Endothelial cell of umbilical vein (primary cell): ENCODE measurements around the gene ZNF319. TPM values are rescaled to one million over a fixed set of nuclear protein-coding genes. Genes with fewer than 3 reads are reported as not detected.

Experiments used
- BruUV-seq: library from RNA; stranded (reverse); fragments of 400-500 nt; replicated peaks from 2 replicates; lab custom pipeline; 2021; lab: Mats Ljungman, UMichigan
- CTCF ChIA-PET: fragments of 300-600, 350-600 bp; sonication (Branson Sonifier 250); formaldehyde crosslinking; loops from one replicate; lab custom pipeline; 2021; ENCODE audit warnings: antibody characterized with exemption, inconsistent platforms; lab: Charles Lee
- POLR2A ChIA-PET: fragments of 300-600, 350-600 bp; sonication (Branson Sonifier 250); formaldehyde crosslinking; loops from one replicate; lab custom pipeline; 2021; ENCODE audit warnings: antibody characterized with exemption, inconsistent platforms; lab: Charles Lee
- DNase-seq: peaks from one replicate; pipeline ENCODE4 v3.0.0-alpha.2; 2011; ENCODE audit warnings: low read depth, low spot score
- FAIRE-seq: peaks from 2 replicates; lab custom pipeline; 2011; peaks lifted over from hg19 to GRCh38; lab: Jason Lieb, UNC
- H2AFZ ChIP-seq: 2 replicates; pipeline ENCODE4 v1.6.0; 2012; ENCODE audit warnings: low read depth, low read length, control low read depth, inconsistent platforms
- H3K27ac ChIP-seq: 2 replicates; pipeline ENCODE4 v1.5.1; 2011; ENCODE audit warnings: low read depth, mild to moderate bottlenecking, control low read depth, low read length, moderate library complexity; ENCODE audit not compliant: insufficient read depth
- H3K27me3 ChIP-seq, 2 experiments: 2 replicates each; pipeline versions ENCODE4 v1.6.0 to v1.6.1; 2011; ENCODE audit warnings: low read length in 2 of 2, mixed read lengths in 1 of 2; ENCODE audit not compliant: control insufficient read depth in 2 of 2, insufficient read depth in 2 of 2
- H3K36me3 ChIP-seq, 2 experiments: 2 replicates in 1 of 2; 3 replicates in 1 of 2; pipeline ENCODE4 v1.5.1; 2011; ENCODE audit warnings: low read length in 2 of 2, mild to moderate bottlenecking in 1 of 2, moderate library complexity in 1 of 2; ENCODE audit not compliant: control insufficient read depth in 2 of 2, insufficient read depth in 2 of 2; ENCODE audit errors: extremely low read depth in 1 of 2
- H3K4me1 ChIP-seq: 3 replicates; pipeline ENCODE4 v1.5.1; 2011; ENCODE audit warnings: mild to moderate bottlenecking, low read length; ENCODE audit not compliant: control insufficient read depth, insufficient read depth; ENCODE audit errors: extremely low read depth
- H3K4me2 ChIP-seq: 2 replicates; pipeline ENCODE4 v1.6.1; 2011; ENCODE audit warnings: low read length, control low read depth, mixed read lengths; ENCODE audit not compliant: insufficient read depth
- H3K4me3 ChIP-seq, 3 experiments: fragments of 200-600 bp in 1 of 3; sonication (generic), shearing (Covaris generic) in 1 of 3; replicated peaks in 1 of 3; 2 replicates each; pipeline ENCODE4 v1.5.1; 2011 to 2016; ENCODE audit warnings: control low read depth in 3 of 3, low read length in 3 of 3, mild to moderate bottlenecking in 2 of 3, inconsistent platforms in 1 of 3, low read depth in 1 of 3, moderate library complexity in 1 of 3; ENCODE audit not compliant: insufficient read depth in 1 of 3
- H3K79me2 ChIP-seq: 2 replicates; pipeline ENCODE4 v1.6.0; 2012; ENCODE audit warnings: low read length, inconsistent platforms; ENCODE audit not compliant: control insufficient read depth, insufficient read depth
- H3K9ac ChIP-seq: replicated peaks from 2 replicates; pipeline ENCODE3; 2011; ENCODE audit warnings: low read length, control low read depth; ENCODE audit not compliant: insufficient read depth; ENCODE audit errors: extremely low read depth
- H3K9me1 ChIP-seq: replicated peaks from 3 replicates; pipeline ENCODE4 v1.6.0; 2011; ENCODE audit warnings: mild to moderate bottlenecking, low read length; ENCODE audit not compliant: control insufficient read depth, insufficient read depth; ENCODE audit errors: extremely low read depth
- H3K9me3 ChIP-seq: replicated peaks from 2 replicates; pipeline ENCODE4 v1.5.1; 2012; ENCODE audit warnings: low read length, inconsistent platforms; ENCODE audit not compliant: control insufficient read depth, insufficient read depth
- H4K20me1 ChIP-seq: replicated peaks from 2 replicates; pipeline ENCODE3; 2011; ENCODE audit warnings: mild to moderate bottlenecking, low read length; ENCODE audit not compliant: control insufficient read depth, insufficient read depth; ENCODE audit errors: extremely low read depth
- CTCF ChIP-seq, 2 donors: IDR thresholded peaks; 1 replicate in 1 of 2; 2 replicates in 1 of 2; pipeline ENCODE4 v1.5.1; 2011; ENCODE audit warnings: low read length in 2 of 2, mild to moderate bottlenecking in 2 of 2, moderate library complexity in 2 of 2, control low read depth in 1 of 2, inconsistent platforms in 1 of 2, low read depth in 1 of 2; ENCODE audit not compliant: insufficient read depth in 1 of 2; ENCODE audit errors: extremely low read depth in 1 of 2
- EZH2 ChIP-seq: IDR thresholded peaks from 2 replicates; pipeline ENCODE4 v1.6.1; 2012; ENCODE audit warnings: borderline replicate concordance, low read depth, mild to moderate bottlenecking, moderate library complexity, low read length, inconsistent platforms; ENCODE audit not compliant: severe bottlenecking
- FOS ChIP-seq: IDR thresholded peaks from 2 replicates; pipeline ENCODE4 v1.6.1; 2011; ENCODE audit warnings: mild to moderate bottlenecking, low read length, moderate library complexity, borderline replicate concordance; ENCODE audit not compliant: insufficient read depth
- GATA2 ChIP-seq: IDR thresholded peaks from 2 replicates; pipeline ENCODE4 v1.7.0; 2011; ENCODE audit warnings: low read depth, mild to moderate bottlenecking, moderate library complexity, mixed read lengths, low read length; ENCODE audit not compliant: insufficient read length, insufficient read depth
- JUN ChIP-seq: IDR thresholded peaks from 2 replicates; pipeline ENCODE4 v1.6.1; 2011; ENCODE audit warnings: borderline replicate concordance, low read depth; ENCODE audit not compliant: insufficient read length, insufficient read depth
- MAX ChIP-seq: IDR thresholded peaks from 2 replicates; pipeline ENCODE4 v1.6.1; 2011; ENCODE audit not compliant: insufficient read depth, insufficient read length
- MYC ChIP-seq: IDR thresholded peaks from one replicate; pipeline ENCODE4 v1.6.1; 2011; ENCODE audit warnings: mild to moderate bottlenecking, low read depth, low read length
- POLR2A ChIP-seq: IDR thresholded peaks from 2 replicates; pipeline ENCODE4 v1.6.1; 2012; ENCODE audit warnings: low read depth, mild to moderate bottlenecking, control low read depth, low read length
- POLR2AphosphoS5 ChIP-seq: IDR thresholded peaks from 2 replicates; pipeline ENCODE4 v1.6.1; 2012; ENCODE audit warnings: low read depth, mild to moderate bottlenecking, control low read depth, low read length, moderate library complexity; ENCODE audit not compliant: insufficient read depth
- dilution Hi-C: fragments of 300-500 bp; cut with MboI; formaldehyde crosslinking; loops from one replicate; pipeline ENCODE4 v1.15.0; 2019; ENCODE audit warnings: low sequenced_read_pairs; ENCODE audit not compliant: extremely low pct_ligation_motif_present
- intact Hi-C: fragments of 100-400 bp; cut with micrococcal nuclease; formaldehyde crosslinking; loops from one replicate; pipeline ENCODE4 v1.10.0; 2022
- polyA plus RNA-seq, 4 experiments: library from polyadenylated mRNA; depleted of rRNA in 3 of 4; stranded (reverse) in 3 of 4; unstranded in 1 of 4; fragments of >200 nt; gene quantifications; 2 replicates each; pipeline versions ENCODE4 v1.2.1 to v1.2.3, GENCODE V29; 2011 to 2012; ENCODE audit warnings: missing spikeins in 1 of 4
- total RNA-seq: library from RNA; stranded (reverse); gene quantifications from 2 replicates; pipeline ENCODE4 v1.2.3, GENCODE V29; 2021

Gene ZNF319
- total and polyA plus RNA-seq, 2 donors (not counting 3 experiments of a cell fraction or from before 2014, with no cell fraction given), result 5.4 to 9.9 TPM

GRCh38 chr16:57991551-57992059 is 8.9 kb downstream of the ZNF319 start:
- H3K4me2 ChIP-seq, result no peak overlapping the region
- H4K20me1 ChIP-seq, result no peaks in the 10 kb centered on the region
- dilution Hi-C loops, result no loop called here
- H3K4me3 ChIP-seq, result no peak overlapping the region
- H3K4me1 ChIP-seq, result peaks cover 6% of the 10 kb centered on the region
- BruUV-seq, result no TSS peak
- H3K9ac ChIP-seq, result no peak overlapping the region
- intact Hi-C loops, result no loop called here
- DNase-seq (no peak), FAIRE-seq (no peak)
- H2AFZ ChIP-seq, result no peak overlapping the region
- TF ChIP-seq MAX (no peak), GATA2 (no peak), MYC (no peak), EZH2 (no peak), FOS (no peak), POLR2AphosphoS5 (no peak), CTCF (IDR thresholded peaks at IDR 0.05; ENCODE audit: extremely low read depth in 1 of 2, insufficient read depth in 1 of 2, low read depth in 1 of 2, low read length in 2 of 2) (no peak), POLR2A (no peak), JUN (no peak)
- peaks cover 0 to 11% of the 10 kb centered on the region in 2 experiments for H3K36me3 ChIP-seq
- H3K27me3 ChIP-seq, result no peaks in the 10 kb centered on the region
- no peak overlapping the region for H3K27ac ChIP-seq
- no peaks in the 10 kb centered on the region for H3K79me2 ChIP-seq
- no peaks in the 10 kb centered on the region for H3K9me3 ChIP-seq
- ChIA-PET CTCF (no interaction called here), POLR2A (no interaction called here)
- no peaks in the 10 kb centered on the region for H3K9me1 ChIP-seq
